ENCODE data around the gene CXADR.
A peak's percentile ranks its signal among the peaks of the same experiment; 100 is the strongest.

Gene CXADR

DNA sequence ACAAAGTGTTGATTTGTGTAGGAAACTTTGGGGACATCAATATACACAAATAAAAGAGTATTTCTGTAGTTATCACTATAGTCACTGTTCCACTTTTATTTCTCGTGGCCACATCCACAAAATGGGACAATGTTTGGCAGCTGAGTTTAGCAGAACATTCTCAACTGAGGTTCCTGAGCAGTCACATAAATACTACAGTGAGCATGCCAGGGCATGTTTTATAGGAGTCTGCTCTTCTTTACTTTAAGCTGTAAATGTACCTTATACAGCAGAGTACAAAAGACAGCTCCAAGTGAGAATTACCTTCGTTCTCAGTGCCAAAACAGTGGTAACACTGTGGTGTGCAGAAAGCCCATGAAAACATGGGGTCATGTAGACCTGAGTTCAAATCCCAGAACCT lies 94.8 kb downstream of the CXADR start:
- no peak for DNase-seq (ENCODE audit: low read depth)

DNA sequence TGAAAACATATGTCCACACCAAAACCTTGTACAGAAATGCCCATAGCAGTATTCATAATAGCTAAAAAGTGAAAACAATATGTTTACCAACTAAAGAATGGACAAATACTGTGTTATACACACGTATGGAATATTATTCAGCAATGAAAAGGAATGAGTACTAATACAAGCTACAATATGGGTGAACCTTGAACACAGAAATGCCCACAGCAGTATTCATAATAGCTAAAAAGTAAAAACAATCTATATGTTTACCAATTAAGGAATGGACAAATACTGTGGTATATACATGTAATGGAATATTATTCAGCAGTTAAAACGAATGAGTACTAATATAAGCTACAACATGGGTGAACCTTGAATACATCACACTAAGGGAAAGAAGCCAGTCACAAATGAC lies 96.8 kb downstream of the CXADR start:
- no peak for DNase-seq (ENCODE audit: low read depth)

DNA sequence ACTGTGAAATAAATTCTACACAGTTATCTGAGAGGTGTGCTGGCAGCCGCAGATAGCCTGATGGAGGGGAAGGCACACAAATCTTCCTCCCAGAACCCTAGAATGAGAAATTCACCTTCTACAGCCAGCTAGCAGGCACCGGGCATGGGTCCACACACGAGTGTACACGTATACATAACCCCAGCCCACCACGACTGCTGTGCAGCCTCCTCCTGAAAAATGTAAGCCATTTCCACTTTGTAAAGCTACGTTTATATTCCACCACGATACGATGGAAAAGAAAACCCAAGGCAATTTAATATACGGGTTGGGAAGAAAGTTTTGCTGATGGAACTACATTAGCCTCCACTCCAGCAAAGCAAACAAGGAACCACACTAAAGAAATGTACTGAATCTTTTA lies 98.1 kb downstream of the CXADR start:
- DNase-seq (ENCODE audit: low read depth) = no peak

DNA sequence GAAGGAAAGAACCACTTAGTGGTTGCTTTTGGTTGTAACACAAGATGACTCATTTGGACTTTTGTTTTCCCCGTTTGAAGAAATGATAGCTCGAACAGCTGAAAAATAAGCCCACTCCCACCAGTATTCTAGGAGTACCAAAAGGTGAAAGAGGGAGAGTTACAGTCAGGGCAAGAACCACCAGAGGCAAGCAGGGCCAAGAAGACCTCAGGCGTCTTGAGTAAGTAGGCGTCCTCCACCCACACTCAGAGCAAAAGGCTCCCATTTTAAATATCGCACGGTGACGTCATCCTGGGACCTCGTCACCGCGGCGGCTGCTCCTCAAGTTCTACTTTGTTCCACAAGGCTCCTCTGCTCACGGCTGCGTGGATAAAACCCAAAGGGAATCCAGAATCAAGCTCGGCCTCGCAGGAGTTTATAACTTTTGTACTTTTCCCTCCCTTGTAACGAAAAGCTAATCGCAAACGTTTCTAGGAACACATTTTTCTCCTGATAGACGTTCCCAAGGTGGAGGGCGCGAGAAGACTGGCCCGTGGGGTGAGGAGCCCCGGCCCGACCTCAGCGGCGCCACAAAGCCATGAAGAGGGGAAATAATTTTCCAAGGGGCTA lies 98.7 kb downstream of the CXADR start:
- peak; percentile 89 for DNase-seq (ENCODE audit: low read depth)

DNA sequence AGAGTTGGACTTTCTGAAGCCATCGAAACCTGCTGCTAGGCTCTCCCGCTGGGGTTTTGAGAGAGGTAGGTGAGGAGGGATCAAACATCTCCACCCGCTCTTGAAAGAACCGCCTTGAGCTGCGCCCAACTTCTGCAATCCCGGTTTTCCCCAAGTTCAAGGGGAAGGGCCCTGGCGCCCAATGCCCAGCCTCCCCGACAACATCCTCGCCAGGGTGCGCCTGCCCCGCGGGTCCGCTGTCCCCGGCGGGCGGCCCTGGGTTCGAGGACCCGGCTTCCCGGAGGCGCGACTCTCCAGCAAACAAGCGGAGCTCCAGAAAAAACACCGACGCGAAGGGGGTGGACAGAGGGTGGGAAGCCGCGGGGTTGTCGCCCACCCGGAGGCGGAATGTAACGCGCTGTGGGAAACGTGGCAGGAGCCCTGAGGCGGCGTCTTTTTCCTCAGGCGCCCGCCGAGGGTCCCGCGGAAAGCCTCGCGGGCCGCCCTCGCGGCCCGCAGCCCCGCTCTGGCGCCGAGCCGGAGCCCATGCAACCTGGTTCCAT lies 99.3 kb downstream of the CXADR start:
- peak; percentile 53 for DNase-seq (ENCODE audit: low read depth)

DNA sequence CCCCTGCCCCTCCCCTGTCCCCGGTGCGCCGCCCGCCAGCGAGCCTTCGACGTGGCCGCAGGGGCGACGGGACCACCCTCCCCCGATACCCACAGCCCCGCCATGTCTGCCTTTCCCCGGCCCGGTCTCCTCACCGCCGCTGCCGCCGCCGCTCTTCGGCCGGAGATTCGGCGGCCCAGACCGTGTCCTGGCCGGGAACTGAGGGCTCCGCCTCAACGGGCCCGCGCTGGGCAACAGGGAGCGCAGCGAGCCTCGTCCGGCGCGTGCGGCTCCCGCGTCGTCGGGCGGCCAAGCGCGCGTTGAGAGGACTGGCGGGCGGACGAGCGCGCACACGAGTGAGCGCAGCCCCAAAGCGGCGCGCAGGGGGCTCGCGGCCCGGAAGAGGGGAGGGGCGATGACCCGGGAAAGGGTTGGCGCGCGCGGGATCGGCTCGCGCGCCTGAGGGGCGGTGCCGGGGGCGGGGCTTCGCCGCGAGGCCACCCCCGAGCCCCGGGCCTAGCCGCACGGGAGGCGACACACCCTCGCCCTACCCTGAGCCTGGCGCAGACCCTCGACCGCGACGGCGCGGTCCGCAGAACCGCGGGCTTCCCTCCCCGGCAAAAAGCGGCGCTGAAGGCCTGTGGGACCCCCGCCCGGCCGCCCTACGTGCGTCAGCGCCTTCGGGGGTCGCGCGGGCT lies 99.9 kb downstream of the CXADR start, which contains the start of gene BTG3:
BTG3 (minus strand) TSS at position 337 of the 677 bp plus-strand sequence. CDS start 3,757 bp downstream, outside the sequence.
- DNase-seq (ENCODE audit: low read depth) = peak; percentile 82

DNA sequence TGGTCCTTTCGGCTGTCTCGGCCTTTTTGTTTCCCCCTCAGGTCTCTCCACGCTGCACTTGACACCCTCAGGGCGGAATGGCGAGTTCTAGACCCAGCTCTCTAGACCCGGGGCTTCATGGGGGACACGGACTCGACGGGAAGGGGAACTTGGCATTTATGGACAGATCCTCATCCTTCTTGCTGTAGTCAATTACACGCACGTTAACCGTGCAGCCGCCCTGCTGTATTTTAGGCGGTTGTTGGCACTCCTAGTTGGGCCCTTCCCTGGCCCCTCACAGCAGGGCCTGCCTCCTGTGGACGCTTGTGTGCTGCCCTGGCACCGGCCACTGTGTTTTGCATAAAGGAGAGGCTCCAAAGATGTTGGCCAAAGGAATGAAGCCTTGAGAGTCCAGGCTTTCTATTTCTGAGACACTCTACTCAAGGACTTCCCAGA lies 100.4 kb downstream of the CXADR start:
- peak; percentile 13 for DNase-seq (ENCODE audit: low read depth)

DNA sequence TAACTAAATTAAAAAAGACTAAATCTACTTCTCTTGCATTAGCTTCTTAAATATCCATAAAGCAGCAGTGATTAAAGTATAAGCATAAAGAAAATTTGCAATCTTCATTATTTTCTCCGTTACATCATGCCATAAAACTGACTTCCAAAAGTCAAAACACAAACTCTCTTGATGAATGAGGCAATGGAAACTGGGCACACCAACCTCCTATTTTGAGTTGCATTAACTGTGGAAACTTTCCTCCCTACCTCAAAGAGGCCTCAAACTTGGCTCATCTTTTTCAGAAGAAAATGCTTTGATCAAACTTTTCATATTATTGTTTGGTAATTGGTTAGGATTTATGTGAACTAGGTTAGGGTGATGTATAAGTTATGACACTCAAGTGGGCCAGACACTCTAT lies 104.0 kb downstream of the CXADR start:
- DNase-seq (ENCODE audit: low read depth) = no peak

DNA sequence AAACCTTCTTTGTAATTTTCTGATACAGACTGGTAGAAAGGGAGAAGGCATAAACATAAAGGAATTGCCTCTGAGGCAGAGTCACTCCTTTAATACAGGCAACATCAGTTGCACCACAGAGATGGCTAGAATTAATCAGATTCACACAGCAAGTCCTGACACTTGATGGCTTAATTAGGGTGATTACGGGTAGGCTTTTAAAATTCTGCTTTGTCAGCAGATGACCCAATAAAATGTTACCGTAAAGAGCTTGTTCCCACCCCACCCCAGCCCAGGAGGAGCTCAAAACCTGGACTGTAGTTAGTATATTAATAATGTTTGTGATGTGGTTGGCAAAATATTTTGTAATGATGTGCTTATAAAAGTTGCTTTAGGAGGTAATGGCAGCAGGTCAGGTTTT lies 109.2 kb downstream of the CXADR start:
- DNase-seq (ENCODE audit: low read depth) = no peak

DNA sequence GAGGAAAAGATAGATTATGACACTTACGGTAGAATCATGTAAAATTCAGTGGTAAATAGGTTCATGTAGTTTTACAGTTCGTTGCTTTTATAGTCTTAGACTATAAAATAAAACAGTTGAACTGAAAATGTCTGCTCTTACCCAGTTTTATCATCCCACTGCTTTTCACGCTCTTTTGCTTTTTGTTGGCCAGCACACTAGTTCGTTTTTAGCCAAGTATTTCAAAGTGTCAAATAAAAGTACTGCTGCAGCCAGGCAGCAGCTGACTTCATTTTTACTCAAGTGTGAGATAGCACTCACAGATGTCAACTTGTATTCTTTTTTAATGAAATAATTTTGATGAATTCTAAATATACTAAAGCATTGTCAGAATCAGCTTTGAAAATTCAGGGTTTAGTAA lies 118.4 kb downstream of the CXADR start:
- DNase-seq (ENCODE audit: low read depth) = no peak

DNA sequence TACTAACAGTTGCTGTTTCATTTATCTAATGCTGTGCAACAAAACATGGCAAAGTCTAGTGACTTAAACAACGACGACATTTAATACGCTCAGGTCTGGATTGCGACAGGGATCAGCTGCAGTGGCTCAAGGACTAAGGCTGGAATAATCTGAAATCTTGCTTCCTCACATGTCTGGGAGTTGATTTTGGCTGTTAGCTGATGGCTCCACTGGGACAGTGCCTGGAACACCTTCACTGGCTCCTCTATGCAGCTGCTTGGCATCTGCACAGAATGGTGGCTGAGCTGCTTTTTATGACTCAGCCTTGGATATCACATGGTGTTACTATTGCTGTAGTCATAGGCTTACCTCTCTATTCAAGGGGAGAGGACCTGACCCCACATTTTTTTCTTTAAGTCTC lies 123.9 kb downstream of the CXADR start:
- DNase-seq (ENCODE audit: low read depth) = no peak

DNA sequence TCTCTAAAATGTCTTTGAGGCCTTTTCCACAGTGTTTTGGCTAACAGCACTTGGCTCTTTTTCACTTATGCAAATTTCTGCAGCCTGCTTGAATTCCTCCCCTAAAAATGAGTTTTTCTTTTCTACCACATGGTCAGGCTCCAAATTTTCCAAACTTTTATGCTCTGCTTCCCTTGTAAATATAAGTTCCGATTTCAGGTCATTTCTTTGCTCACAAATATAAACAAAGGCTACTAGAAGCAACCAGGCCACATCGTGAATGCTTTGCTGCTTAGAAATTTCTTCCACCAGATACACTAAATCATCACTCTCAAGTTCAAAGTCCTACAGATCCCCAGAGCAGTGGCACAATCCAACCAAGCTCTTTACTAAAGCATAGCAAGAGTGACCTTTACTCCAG lies 128.0 kb downstream of the CXADR start:
- no peak for DNase-seq (ENCODE audit: low read depth)
